Measurements from ENCODE around the gene DNAI1. TPM values are rescaled to one million over a fixed set of nuclear protein-coding genes. Genes with fewer than 3 reads are reported as not detected.

The DNAI1 gene
- total RNA-seq, 2 donors from 2014 or later = 2.5 to 4.1 TPM

- Histone ChIP-seq H3K36me3 (ENCODE audit: control insufficient read depth, insufficient read depth, low read length) (no peaks in the 10 kb centered on the region), H3K4me1 (ENCODE audit: control insufficient read depth, insufficient read depth, low read length) (no peaks in the 10 kb centered on the region), H3K27me3 (ENCODE audit: control insufficient read depth, insufficient read depth, low read length, poor library complexity, severe bottlenecking) (peaks cover 9% of the 10 kb centered on the region), H3K9me3 (ENCODE audit: control insufficient read depth, low read length) (no peaks in the 10 kb centered on the region), H3K27ac (ENCODE audit: low read depth, low read length) (no peak overlapping the region), H3K9ac (ENCODE audit: extremely low read depth, low read length, poor library complexity, severe bottlenecking) (no peak overlapping the region), H3K4me3 (ENCODE audit: low read length) (no peak overlapping the region)
- DNase-seq = peak; percentile 26
- peaks cover 5% of the 10 kb centered on the region for H3K27me3 Mint-ChIP-seq (ENCODE audit: insufficient read depth)
- TF ChIP-seq CTCF (conservative IDR thresholded peaks at IDR 0.05) = no peak
- H3K36me3 Mint-ChIP-seq (ENCODE audit: low read depth) = no peaks in the 10 kb centered on the region
- 92% methylated on average over 7 of the region's 7 CpGs; no CpG with 5 or more reads in 1 of the 2 experiments for WGBS, 2 experiments (ENCODE audit: insufficient coverage in 1 of 2, insufficient read length in 1 of 2)
- H3K9me3 Mint-ChIP-seq = peaks cover 2% of the 10 kb centered on the region
- no peaks in the 10 kb centered on the region for H3K4me1 Mint-ChIP-seq
- H3K4me3 Mint-ChIP-seq = no peak overlapping the region
- no peak overlapping the region for H3K27ac Mint-ChIP-seq
These were observed 87.7 kb downstream of the DNAI1 start for GRCh38 chr9:34546102-34546833.

GRCh38 chr9:34546834-34547827, 88.5 kb downstream of the DNAI1 start:
- DNase-seq = peak; percentile 95
- WGBS, 2 experiments (ENCODE audit: insufficient coverage in 1 of 2, insufficient read length in 1 of 2) = 73 to 74% methylated on average over 12 to 16 of the region's 16 CpGs
- Mint-ChIP-seq H3K27ac (no peak overlapping the region), H3K9me3 (no peaks in the 10 kb centered on the region), H3K36me3 (ENCODE audit: low read depth) (no peaks in the 10 kb centered on the region), H3K4me1 (no peaks in the 10 kb centered on the region), H3K27me3 (ENCODE audit: insufficient read depth) (peaks cover 4% of the 10 kb centered on the region), H3K4me3 (no peak overlapping the region)
- no peak overlapping the region for H3K27ac ChIP-seq (ENCODE audit: low read depth, low read length)
- H3K27me3 ChIP-seq (ENCODE audit: control insufficient read depth, insufficient read depth, low read length, poor library complexity, severe bottlenecking) = peaks cover 9% of the 10 kb centered on the region
- no peak overlapping the region for H3K4me3 ChIP-seq (ENCODE audit: low read length)
- peak; percentile 87 for TF ChIP-seq CTCF (conservative IDR thresholded peaks at IDR 0.05)
- H3K36me3 ChIP-seq (ENCODE audit: control insufficient read depth, insufficient read depth, low read length) = no peaks in the 10 kb centered on the region
- no peak overlapping the region for H3K9ac ChIP-seq (ENCODE audit: extremely low read depth, low read length, poor library complexity, severe bottlenecking)
- H3K9me3 ChIP-seq (ENCODE audit: control insufficient read depth, low read length) = no peaks in the 10 kb centered on the region
- H3K4me1 ChIP-seq (ENCODE audit: control insufficient read depth, insufficient read depth, low read length) = no peaks in the 10 kb centered on the region

- 27 to 46% methylated on average over 6 to 13 of the region's 13 CpGs for WGBS, 2 experiments (ENCODE audit: insufficient coverage in 1 of 2, insufficient read length in 1 of 2)
- Mint-ChIP-seq H3K4me3 (no peak overlapping the region), H3K9me3 (no peaks in the 10 kb centered on the region), H3K27me3 (ENCODE audit: insufficient read depth) (peaks cover 8% of the 10 kb centered on the region), H3K36me3 (ENCODE audit: low read depth) (no peaks in the 10 kb centered on the region), H3K27ac (no peak overlapping the region), H3K4me1 (no peaks in the 10 kb centered on the region)
- no peak overlapping the region for H3K27ac ChIP-seq (ENCODE audit: low read depth, low read length)
- no peak overlapping the region for H3K9ac ChIP-seq (ENCODE audit: extremely low read depth, low read length, poor library complexity, severe bottlenecking)
- peak; percentile 94 for DNase-seq
- no peak overlapping the region for H3K4me3 ChIP-seq (ENCODE audit: low read length)
- no peaks in the 10 kb centered on the region for H3K9me3 ChIP-seq (ENCODE audit: control insufficient read depth, low read length)
- no peaks in the 10 kb centered on the region for H3K36me3 ChIP-seq (ENCODE audit: control insufficient read depth, insufficient read depth, low read length)
- peaks cover 9% of the 10 kb centered on the region for H3K27me3 ChIP-seq (ENCODE audit: control insufficient read depth, insufficient read depth, low read length, poor library complexity, severe bottlenecking)
- peak; percentile 91 for TF ChIP-seq CTCF (conservative IDR thresholded peaks at IDR 0.05)
- H3K4me1 ChIP-seq (ENCODE audit: control insufficient read depth, insufficient read depth, low read length) = no peaks in the 10 kb centered on the region
These were observed 89.5 kb downstream of the DNAI1 start for GRCh38 chr9:34547960-34548611.

Data from endodermal cell (in vitro differentiated cells).